Measurements from ENCODE around the gene ZCCHC7. TPM values are rescaled to one million over a fixed set of nuclear protein-coding genes. Genes with fewer than 3 reads are reported as not detected.
"Not testable (repeated sequence)": the region's sequence is repeated elsewhere in the genome, so short reads cannot be mapped to it uniquely, and the experiment has no call there.

Gene ZCCHC7
- total and polyA plus RNA-seq, 4 donors, result 7.7 to 28.0 (median 12.6) TPM

DNA sequence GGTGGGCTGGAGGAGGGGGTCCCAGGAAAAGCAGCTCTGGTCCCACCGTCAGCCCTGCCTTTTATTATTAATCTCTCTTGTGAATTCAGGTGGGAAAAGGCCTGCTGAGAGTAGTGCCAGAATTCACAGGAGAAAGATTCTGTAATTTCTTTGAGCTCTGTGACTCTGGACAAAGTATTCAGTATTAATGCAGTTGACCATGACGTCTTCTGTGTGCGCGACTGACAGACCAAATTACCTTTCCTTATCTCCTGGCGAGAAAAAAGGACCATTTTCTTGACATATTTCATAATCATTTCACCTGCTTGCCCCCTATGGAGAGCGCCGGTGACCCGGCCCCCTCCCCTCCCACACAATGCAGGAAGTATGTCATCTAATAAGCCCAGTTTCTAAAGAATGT lies 275.3 kb downstream of the ZCCHC7 start:
- TF ChIP-seq, protein P1, sequence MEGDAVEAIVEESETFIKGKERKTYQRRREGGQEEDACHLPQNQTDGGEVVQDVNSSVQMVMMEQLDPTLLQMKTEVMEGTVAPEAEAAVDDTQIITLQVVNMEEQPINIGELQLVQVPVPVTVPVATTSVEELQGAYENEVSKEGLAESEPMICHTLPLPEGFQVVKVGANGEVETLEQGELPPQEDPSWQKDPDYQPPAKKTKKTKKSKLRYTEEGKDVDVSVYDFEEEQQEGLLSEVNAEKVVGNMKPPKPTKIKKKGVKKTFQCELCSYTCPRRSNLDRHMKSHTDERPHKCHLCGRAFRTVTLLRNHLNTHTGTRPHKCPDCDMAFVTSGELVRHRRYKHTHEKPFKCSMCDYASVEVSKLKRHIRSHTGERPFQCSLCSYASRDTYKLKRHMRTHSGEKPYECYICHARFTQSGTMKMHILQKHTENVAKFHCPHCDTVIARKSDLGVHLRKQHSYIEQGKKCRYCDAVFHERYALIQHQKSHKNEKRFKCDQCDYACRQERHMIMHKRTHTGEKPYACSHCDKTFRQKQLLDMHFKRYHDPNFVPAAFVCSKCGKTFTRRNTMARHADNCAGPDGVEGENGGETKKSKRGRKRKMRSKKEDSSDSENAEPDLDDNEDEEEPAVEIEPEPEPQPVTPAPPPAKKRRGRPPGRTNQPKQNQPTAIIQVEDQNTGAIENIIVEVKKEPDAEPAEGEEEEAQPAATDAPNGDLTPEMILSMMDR (IDR thresholded peaks at IDR 0.05; ENCODE audit: control extremely low read depth, extremely low read depth), result no peak
- no peaks in the 10 kb centered on the region for H3K4me1 ChIP-seq (ENCODE audit: control insufficient read depth in 5 of 5, insufficient read depth in 5 of 5, low read length in 5 of 5)
- peaks cover 0 to 2% (median 0%) of the 10 kb centered on the region in 4 donors for H3K9me3 ChIP-seq (ENCODE audit: control insufficient read depth in 4 of 4, insufficient read depth in 3 of 4, low read length in 3 of 4)
- H3K27me3 ChIP-seq (ENCODE audit: control insufficient read depth in 3 of 3, insufficient read depth in 3 of 3, low read length in 2 of 3), result no peaks in the 10 kb centered on the region
- H3K36me3 ChIP-seq (ENCODE audit: control insufficient read depth in 4 of 4, insufficient read depth in 4 of 4, low read length in 4 of 4), result no peaks in the 10 kb centered on the region
- H3K9ac ChIP-seq (ENCODE audit: insufficient read depth in 1 of 2, low read length in 2 of 2), result no peak overlapping the region
- no peak for DNase-seq
- 76 to 86% methylated on average over 8 of the region's 8 CpGs for WGBS, 2 donors
- no peak for ATAC-seq (ENCODE audit: insufficient read depth, low FRiP score)
- H3K27ac ChIP-seq (ENCODE audit: low read depth in 1 of 2, low read length in 1 of 2), result no peak overlapping the region
- H3K4me3 ChIP-seq, result no peak overlapping the region

DNA sequence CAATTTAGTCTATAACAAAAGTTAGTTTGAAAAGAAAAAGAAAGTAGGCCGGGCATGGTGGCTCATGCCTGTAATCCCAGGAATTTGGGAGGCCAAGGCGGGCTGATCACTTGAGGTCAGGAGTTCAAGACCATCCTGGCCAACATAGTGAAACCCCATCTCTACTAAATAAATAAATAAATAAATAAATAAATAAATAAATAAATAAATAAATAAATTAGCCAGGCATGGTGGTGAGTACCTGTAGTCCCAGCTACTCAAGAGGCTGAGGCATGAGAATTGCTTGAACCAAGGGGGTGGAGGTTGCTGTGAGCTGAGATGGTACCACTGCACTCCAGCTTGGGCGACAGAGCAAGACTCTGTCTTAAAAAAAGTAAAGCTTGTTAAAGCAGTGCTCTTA lies 277.6 kb downstream of the ZCCHC7 start:
- H3K27me3 ChIP-seq (ENCODE audit: control insufficient read depth in 3 of 3, insufficient read depth in 3 of 3, low read length in 2 of 3); H3K36me3 ChIP-seq (ENCODE audit: control insufficient read depth in 4 of 4, insufficient read depth in 4 of 4, low read length in 4 of 4); DNase-seq; H3K4me1 ChIP-seq (ENCODE audit: control insufficient read depth in 5 of 5, insufficient read depth in 5 of 5, low read length in 5 of 5); H3K27ac ChIP-seq (ENCODE audit: low read depth in 1 of 2, low read length in 1 of 2); H3K9ac ChIP-seq (ENCODE audit: insufficient read depth in 1 of 2, low read length in 2 of 2); H3K9me3 ChIP-seq (ENCODE audit: control insufficient read depth in 4 of 4, insufficient read depth in 3 of 4, low read length in 3 of 4); H3K4me3 ChIP-seq; ATAC-seq (ENCODE audit: insufficient read depth, low FRiP score): not testable (repeated sequence)
- 93 to 97% methylated on average over 3 of the region's 3 CpGs for WGBS, 2 donors

DNA sequence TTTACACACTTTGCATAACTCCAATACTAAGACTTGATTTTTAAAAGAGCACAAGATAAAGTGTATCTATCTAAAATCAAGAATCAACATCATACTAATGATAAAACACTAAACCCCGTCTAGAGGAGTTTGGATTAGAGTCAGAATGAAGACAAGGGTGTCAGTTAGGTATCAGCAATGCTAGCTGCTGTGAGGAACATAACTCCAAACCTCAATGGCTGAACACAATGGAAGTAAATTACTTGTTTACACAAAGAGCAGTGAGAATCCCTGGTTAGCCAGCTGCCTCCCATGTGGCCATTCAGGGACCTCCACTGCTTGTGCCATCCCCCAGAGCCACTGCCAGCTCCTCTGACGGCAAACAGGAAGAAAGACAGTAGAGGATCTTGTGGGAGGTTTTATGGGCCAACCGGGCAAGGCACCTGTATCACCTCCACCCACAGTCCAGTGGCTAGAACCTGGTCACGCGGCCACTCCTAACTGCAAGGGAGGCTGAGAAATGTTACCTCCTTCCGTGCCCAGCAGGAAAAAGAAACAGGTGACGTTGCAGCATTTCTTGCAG lies 278.2 kb downstream of the ZCCHC7 start:
- DNase-seq (no peak), ATAC-seq (ENCODE audit: insufficient read depth, low FRiP score) (no peak)
- no peak overlapping the region for H3K9ac ChIP-seq (ENCODE audit: insufficient read depth in 1 of 2, low read length in 2 of 2)
- H3K36me3 ChIP-seq (ENCODE audit: control insufficient read depth in 4 of 4, insufficient read depth in 4 of 4, low read length in 4 of 4), result no peaks in the 10 kb centered on the region
- no peaks in the 10 kb centered on the region for H3K27me3 ChIP-seq (ENCODE audit: control insufficient read depth in 3 of 3, insufficient read depth in 3 of 3, low read length in 2 of 3)
- 74 to 83% methylated on average over 7 of the region's 7 CpGs for WGBS, 2 donors
- no peak overlapping the region for H3K4me3 ChIP-seq
- no peaks in the 10 kb centered on the region for H3K4me1 ChIP-seq (ENCODE audit: control insufficient read depth in 5 of 5, insufficient read depth in 5 of 5, low read length in 5 of 5)
- peaks cover 0 to 2% (median 0%) of the 10 kb centered on the region in 4 donors for H3K9me3 ChIP-seq (ENCODE audit: control insufficient read depth in 4 of 4, insufficient read depth in 3 of 4, low read length in 3 of 4)
- TF ChIP-seq, protein P1 (IDR thresholded peaks at IDR 0.05; ENCODE audit: control extremely low read depth, extremely low read depth), result no peak
- no peak overlapping the region for H3K27ac ChIP-seq (ENCODE audit: low read depth in 1 of 2, low read length in 1 of 2)

DNA sequence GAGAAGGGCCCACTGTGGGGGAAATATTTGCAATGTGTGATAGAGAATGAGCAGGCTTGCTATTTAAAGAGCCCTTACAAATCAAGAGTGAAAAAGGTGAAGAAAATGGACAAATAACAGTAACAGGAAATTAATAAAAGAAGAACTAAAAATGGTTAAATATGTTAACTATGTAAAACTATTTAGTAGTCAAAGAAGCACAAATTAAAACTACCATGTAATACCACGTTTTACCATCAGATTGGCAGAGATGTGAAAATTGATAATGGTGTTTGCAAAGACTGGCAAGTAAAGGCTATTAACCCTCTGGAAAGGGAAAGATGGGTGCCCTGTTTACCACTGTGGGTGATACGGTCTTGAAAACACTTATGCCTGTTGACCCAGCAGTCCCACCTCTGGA lies 279.0 kb downstream of the ZCCHC7 start:
- WGBS, 2 donors, result 71 to 88% methylated on average over 2 of the region's 2 CpGs
- Histone ChIP-seq H3K27ac (ENCODE audit: low read depth in 1 of 2, low read length in 1 of 2) (no peak overlapping the region), H3K9me3 (ENCODE audit: control insufficient read depth in 4 of 4, insufficient read depth in 3 of 4, low read length in 3 of 4) (peaks cover 0 to 1% (median 0%) of the 10 kb centered on the region in 4 donors), H3K4me3 (no peak overlapping the region), H3K36me3 (ENCODE audit: control insufficient read depth in 4 of 4, insufficient read depth in 4 of 4, low read length in 4 of 4) (no peaks in the 10 kb centered on the region), H3K9ac (ENCODE audit: insufficient read depth in 1 of 2, low read length in 2 of 2) (no peak overlapping the region), H3K4me1 (ENCODE audit: control insufficient read depth in 5 of 5, insufficient read depth in 5 of 5, low read length in 5 of 5) (no peaks in the 10 kb centered on the region), H3K27me3 (ENCODE audit: control insufficient read depth in 3 of 3, insufficient read depth in 3 of 3, low read length in 2 of 3) (no peaks in the 10 kb centered on the region)
- TF ChIP-seq, protein P1 (IDR thresholded peaks at IDR 0.05; ENCODE audit: control extremely low read depth, extremely low read depth), result no peak
- no peak for DNase-seq
- ATAC-seq (ENCODE audit: insufficient read depth, low FRiP score), result no peak

All from lung (tissue), 12 donors.